Fibroblast of lung (primary cell): Measurements from ENCODE around the gene GALNT7. TPM values are rescaled to one million over a fixed set of nuclear protein-coding genes. Genes with fewer than 3 reads are reported as not detected.

Experiments used
- DNase-seq, 2 donors: peaks; one replicate each; pipeline versions ENCODE4 v3.0.0 to v3.0.0-alpha.2; 2010; ENCODE audit warnings: low read depth in 2 of 2
- H2AFZ ChIP-seq: 2 replicates; pipeline ENCODE4 v1.5.1; 2012; ENCODE audit warnings: low read length, control low read depth, inconsistent platforms
- H3K27ac ChIP-seq: 2 replicates; pipeline ENCODE4 v1.5.1; 2011; ENCODE audit warnings: low read length, control low read depth; ENCODE audit not compliant: insufficient read depth
- H3K27me3 ChIP-seq: 2 replicates; pipeline ENCODE4 v1.5.1; 2011; ENCODE audit warnings: mild to moderate bottlenecking, low read length; ENCODE audit not compliant: control insufficient read depth, insufficient read depth
- H3K36me3 ChIP-seq: 2 replicates; pipeline ENCODE4 v1.5.1; 2011; ENCODE audit warnings: low read length; ENCODE audit not compliant: control insufficient read depth, insufficient read depth
- H3K4me1 ChIP-seq: 2 replicates; pipeline ENCODE4 v1.5.1; 2011; ENCODE audit warnings: low read length; ENCODE audit not compliant: control insufficient read depth, insufficient read depth; ENCODE audit errors: extremely low read depth
- H3K4me2 ChIP-seq: 2 replicates; pipeline ENCODE4 v1.5.1; 2011; ENCODE audit warnings: low read length, control low read depth; ENCODE audit not compliant: insufficient read depth; ENCODE audit errors: extremely low read depth
- H3K4me3 ChIP-seq, 4 experiments: fragments of 200-600 bp in 1 of 4; sonication (generic) in 1 of 4; replicated peaks in 1 of 4; 2 replicates each; pipeline ENCODE4 v1.5.1; 2011 to 2016; ENCODE audit warnings: low read length in 4 of 4, low read depth in 3 of 4, mild to moderate bottlenecking in 3 of 4, control low read depth in 2 of 4, inconsistent platforms in 1 of 4, mixed read lengths in 1 of 4; ENCODE audit not compliant: insufficient read depth in 1 of 4; ENCODE audit errors: control extremely low read depth in 1 of 4
- H3K79me2 ChIP-seq: 2 replicates; pipeline ENCODE4 v1.5.1; 2012; ENCODE audit warnings: mild to moderate bottlenecking, low read length, inconsistent platforms; ENCODE audit not compliant: control insufficient read depth, insufficient read depth
- H3K9ac ChIP-seq: 2 replicates; pipeline ENCODE4 v1.5.1; 2011; ENCODE audit warnings: mild to moderate bottlenecking, low read length, control low read depth; ENCODE audit not compliant: insufficient read depth
- H3K9me3 ChIP-seq: 2 replicates; pipeline ENCODE4 v1.5.1; 2012; ENCODE audit warnings: low read depth, low read length; ENCODE audit not compliant: control insufficient read depth, insufficient read depth
- H4K20me1 ChIP-seq: 2 replicates; pipeline ENCODE4 v1.5.1; 2011; ENCODE audit warnings: low read length; ENCODE audit not compliant: control insufficient read depth, insufficient read depth; ENCODE audit errors: extremely low read depth
- CTCF ChIP-seq, 2 donors: IDR thresholded peaks in 1 of 2; conservative IDR thresholded peaks in 1 of 2; 1 replicate in 1 of 2; 2 replicates in 1 of 2; pipeline ENCODE4 v1.5.1; 2011 to 2012; ENCODE audit warnings: low read length in 2 of 2, control low read depth in 1 of 2, inconsistent platforms in 1 of 2, low read depth in 1 of 2, mild to moderate bottlenecking in 1 of 2
- EZH2 ChIP-seq: IDR thresholded peaks from 2 replicates; pipeline ENCODE4 v1.5.1; 2012; ENCODE audit warnings: low read length, control low read depth, mild to moderate bottlenecking; ENCODE audit errors: missing control alignments
- polyA plus RNA-seq, 2 donors: library from polyadenylated mRNA; depleted of rRNA in 1 of 2; stranded (reverse) in 1 of 2; unstranded in 1 of 2; fragments of >200 nt; gene quantifications; 2 replicates each; pipeline ENCODE4 v1.2.1, GENCODE V29; 2011 to 2012; ENCODE audit warnings: missing spikeins in 1 of 2
- total RNA-seq: library from RNA; depleted of rRNA; stranded (reverse); fragments of >200 nt; gene quantifications from 2 replicates; pipeline ENCODE4 v1.2.1, GENCODE V29; 2014

The GALNT7 gene
- total and polyA plus RNA-seq, 2 donors (not counting 1 experiment from before 2014, with no cell fraction given) = 40.4 to 45.4 TPM

- H3K79me2 ChIP-seq = no peaks in the 10 kb centered on the region
- TF ChIP-seq EZH2 = no peak
- no peak for TF ChIP-seq CTCF (conservative IDR thresholded peaks at IDR 0.05 in 1 of 2, IDR thresholded peaks at IDR 0.05 in 1 of 2; ENCODE audit: low read depth in 1 of 2, low read length in 2 of 2)
- no peak for DNase-seq
- H3K9ac ChIP-seq = no peak overlapping the region
- H3K27me3 ChIP-seq = no peaks in the 10 kb centered on the region
- H4K20me1 ChIP-seq = no peaks in the 10 kb centered on the region
- H3K36me3 ChIP-seq = no peaks in the 10 kb centered on the region
- no peak overlapping the region for H3K27ac ChIP-seq
- H3K9me3 ChIP-seq = no peaks in the 10 kb centered on the region
- no peak overlapping the region for H2AFZ ChIP-seq
- no peaks in the 10 kb centered on the region for H3K4me1 ChIP-seq
- no peak overlapping the region for H3K4me3 ChIP-seq
- H3K4me2 ChIP-seq = no peak overlapping the region
Measured at GRCh38 chr4:173160871-173161270, 7.7 kb upstream of the GALNT7 start.

- Histone ChIP-seq H3K4me3 (no peak overlapping the region), H3K9ac (no peak overlapping the region), H3K4me2 (no peak overlapping the region), H3K4me1 (no peaks in the 10 kb centered on the region), H4K20me1 (no peaks in the 10 kb centered on the region), H2AFZ (no peak overlapping the region), H3K27me3 (no peaks in the 10 kb centered on the region), H3K79me2 (no peaks in the 10 kb centered on the region), H3K27ac (no peak overlapping the region), H3K9me3 (no peaks in the 10 kb centered on the region), H3K36me3 (no peaks in the 10 kb centered on the region)
- no peak for TF ChIP-seq EZH2
- DNase-seq = no peak
Measured at GRCh38 chr4:173161311-173161710, 7.3 kb upstream of the GALNT7 start.

GRCh38 chr4:173165706-173166105, 2.9 kb upstream of the GALNT7 start:
- Histone ChIP-seq H3K79me2 (no peaks in the 10 kb centered on the region), H3K4me2 (no peak overlapping the region), H2AFZ (no peak overlapping the region), H4K20me1 (no peaks in the 10 kb centered on the region), H3K9ac (no peak overlapping the region), H3K27ac (no peak overlapping the region), H3K36me3 (no peaks in the 10 kb centered on the region), H3K4me3 (no peak overlapping the region), H3K4me1 (peaks cover 2% of the 10 kb centered on the region), H3K27me3 (no peaks in the 10 kb centered on the region), H3K9me3 (no peaks in the 10 kb centered on the region)
- no peak for DNase-seq
- no peak for TF ChIP-seq EZH2
- no peak for TF ChIP-seq CTCF (conservative IDR thresholded peaks at IDR 0.05 in 1 of 2, IDR thresholded peaks at IDR 0.05 in 1 of 2; ENCODE audit: low read depth in 1 of 2, low read length in 2 of 2)
